GM13977 (cell line): ENCODE results near the gene RTL10.

Experiments
- DNase-seq: peaks from one replicate; pipeline ENCODE4 v3.0.0; 2012; ENCODE audit warnings: low spot score
- in situ Hi-C: fragments of 300-500 bp; cut with MboI; formaldehyde crosslinking; loops from one replicate; pipeline ENCODE4 v1.12.0; 2022; ENCODE audit warnings: low sequenced_read_pairs, low pct_unique_long_range_greater_than_20kb, mixed read lengths, inconsistent platforms; ENCODE audit not compliant: unreplicated experiment
- TF ChIP-seq, protein P1 (sequence below): IDR thresholded peaks from 2 replicates; pipeline ENCODE4 v1.5.1; 2012; ENCODE audit warnings: mild to moderate bottlenecking, control low read depth; ENCODE audit not compliant: insufficient read depth; ENCODE audit errors: extremely low read depth, missing control alignments

RTL10 gene

DNA sequence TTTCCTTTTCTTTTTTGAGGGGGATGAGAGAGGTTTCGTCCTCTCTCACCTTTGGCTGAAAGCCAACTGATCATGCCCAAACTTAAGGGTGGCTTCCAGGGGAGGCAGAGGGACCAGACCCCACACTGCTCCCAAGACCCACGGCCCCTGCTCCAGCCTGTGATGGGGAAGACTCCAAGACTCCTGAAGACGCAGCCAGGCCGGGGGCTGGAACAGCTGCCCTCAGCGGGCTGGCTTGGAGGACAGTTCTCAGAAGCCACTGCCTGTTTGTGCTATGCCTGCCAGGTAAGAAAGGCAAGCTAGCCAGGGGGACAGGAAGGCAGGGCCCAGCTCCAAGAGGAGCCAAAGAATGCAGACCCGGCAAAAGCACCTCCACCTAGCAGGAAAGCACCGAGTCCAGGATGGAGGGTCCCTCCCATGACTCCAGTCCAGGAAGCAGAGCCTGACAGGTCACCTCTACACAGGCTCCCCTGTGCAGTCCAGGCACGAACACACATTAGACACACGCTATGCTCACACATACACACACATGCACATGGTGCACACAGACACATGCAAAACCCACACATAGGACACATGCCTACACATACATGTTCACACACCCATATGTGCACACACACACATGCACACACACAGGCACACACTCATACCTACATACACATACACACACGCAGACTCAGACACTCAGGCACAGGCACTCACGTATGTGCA, 31.3 kb downstream of the RTL10 start:
- TF ChIP-seq, protein P1, sequence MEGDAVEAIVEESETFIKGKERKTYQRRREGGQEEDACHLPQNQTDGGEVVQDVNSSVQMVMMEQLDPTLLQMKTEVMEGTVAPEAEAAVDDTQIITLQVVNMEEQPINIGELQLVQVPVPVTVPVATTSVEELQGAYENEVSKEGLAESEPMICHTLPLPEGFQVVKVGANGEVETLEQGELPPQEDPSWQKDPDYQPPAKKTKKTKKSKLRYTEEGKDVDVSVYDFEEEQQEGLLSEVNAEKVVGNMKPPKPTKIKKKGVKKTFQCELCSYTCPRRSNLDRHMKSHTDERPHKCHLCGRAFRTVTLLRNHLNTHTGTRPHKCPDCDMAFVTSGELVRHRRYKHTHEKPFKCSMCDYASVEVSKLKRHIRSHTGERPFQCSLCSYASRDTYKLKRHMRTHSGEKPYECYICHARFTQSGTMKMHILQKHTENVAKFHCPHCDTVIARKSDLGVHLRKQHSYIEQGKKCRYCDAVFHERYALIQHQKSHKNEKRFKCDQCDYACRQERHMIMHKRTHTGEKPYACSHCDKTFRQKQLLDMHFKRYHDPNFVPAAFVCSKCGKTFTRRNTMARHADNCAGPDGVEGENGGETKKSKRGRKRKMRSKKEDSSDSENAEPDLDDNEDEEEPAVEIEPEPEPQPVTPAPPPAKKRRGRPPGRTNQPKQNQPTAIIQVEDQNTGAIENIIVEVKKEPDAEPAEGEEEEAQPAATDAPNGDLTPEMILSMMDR: no peak
- in situ Hi-C loops: no loop called here

DNA sequence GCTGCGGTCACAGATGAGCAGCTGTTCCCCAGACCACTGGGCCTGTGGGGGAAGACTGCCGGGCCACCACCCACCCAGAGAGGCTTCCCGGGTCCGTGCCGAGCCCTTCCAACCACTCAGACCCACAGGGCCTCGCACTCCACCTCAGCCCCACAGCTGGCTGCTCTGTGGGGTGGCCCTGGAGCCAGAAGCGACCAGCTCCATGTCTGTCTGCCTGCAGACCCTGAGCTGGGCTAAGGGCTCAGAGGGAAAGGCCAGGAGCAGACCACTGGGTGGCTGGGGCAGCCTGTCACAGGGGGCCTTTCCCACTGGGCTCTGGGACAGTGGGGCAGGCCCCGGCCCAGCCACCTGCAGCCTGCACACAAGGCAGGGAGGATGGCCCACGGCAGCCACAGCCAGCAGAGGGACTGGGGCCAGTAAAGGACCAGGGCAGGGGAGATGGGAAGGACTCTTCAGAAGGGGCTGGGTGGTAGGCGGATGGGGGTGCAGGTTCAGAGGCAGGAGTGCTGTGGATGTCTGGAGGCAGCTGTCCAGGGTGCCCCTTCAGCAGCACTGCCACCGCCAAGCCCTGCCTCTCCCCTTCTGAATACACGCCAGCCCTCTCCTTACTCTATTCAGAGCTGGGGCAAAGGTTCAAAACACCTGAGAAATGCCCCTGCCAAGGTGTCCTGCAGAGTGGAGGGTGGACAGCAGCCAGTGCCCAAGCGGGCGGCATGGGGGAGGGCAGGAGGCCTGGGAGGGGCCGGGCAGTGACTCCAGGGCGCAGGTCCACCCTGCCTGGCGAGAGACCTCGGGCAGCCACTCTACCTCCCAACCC, 32.2 kb downstream of the RTL10 start:
- in situ Hi-C loops: no loop called here
- DNase-seq: no peak
- TF ChIP-seq, protein P1: no peak

More for the DNA sequence above, 31.3 kb downstream of the RTL10 start:
- DNase-seq: no peak

DNA sequence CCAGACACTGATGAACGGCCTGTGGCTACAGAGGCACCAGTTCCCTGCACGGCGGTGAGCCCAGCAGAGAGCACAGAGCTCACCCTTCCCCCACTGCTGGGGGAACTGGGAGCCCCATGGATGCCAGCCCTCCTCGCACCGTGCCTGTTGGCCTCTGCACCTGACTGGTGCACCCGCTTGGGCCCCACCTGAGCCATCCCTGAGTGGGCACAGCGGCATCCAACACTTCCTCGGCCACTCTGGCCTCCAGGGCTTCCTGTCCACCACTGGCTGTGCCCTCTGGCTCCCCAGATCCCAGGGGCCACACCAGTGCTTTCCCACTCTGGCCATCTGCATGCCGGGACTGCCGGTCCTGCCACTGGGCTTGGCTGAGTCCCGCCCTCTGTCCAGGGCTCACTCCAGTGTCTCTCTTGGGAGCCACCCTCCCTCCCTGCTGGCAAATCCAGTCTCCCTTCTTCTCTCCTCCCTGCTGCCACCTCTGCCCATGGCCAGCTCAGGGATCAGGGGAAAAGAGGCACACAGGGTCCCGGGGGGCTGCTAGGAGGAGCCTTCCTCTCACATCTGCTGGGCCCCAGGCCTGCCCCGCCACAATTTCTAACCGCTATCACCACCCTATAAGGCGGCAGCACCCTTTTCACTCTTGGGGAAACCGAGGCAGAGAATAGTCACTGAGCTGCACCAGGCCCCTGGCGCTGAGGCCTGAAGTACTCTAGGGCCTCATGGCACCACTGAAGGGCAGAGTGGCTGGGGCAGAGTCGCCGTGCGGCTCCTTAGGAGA, 33.0 kb downstream of the RTL10 start:
- in situ Hi-C loops: no loop called here
- no peak for DNase-seq
- TF ChIP-seq, protein P1: no peak

DNA sequence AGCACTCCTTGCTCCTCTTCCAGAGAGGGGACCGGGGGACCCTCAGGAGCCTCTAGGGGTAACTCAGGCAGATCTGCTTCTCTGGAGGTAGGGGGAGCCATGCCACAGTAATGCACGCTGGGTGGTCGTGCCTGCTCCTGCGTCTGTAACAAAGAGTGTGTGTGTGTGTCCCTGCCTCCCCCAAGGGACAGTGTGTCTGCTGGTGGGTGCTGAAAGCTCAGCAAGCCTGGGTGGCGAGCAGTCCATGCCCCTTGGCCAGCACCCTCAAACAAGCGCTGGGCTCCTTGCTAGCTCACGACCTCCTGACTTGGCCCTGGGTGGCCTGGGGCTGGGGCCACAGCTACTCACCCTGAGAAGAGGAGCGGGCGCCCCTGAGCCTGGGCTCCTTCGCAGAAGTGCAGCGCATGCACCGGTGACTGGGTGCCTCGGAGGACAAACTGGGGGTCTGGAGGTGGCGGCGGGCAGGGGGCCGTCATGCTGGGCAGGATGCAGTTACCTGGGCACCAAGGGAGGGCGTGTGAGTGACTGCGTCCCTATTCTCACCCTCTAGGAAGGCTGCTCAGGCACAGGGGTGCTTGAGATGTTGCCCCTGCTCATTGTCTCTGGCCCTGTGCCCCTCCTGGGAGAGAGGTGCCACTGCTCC, 33.7 kb downstream of the RTL10 start:
- TF ChIP-seq, protein P1: no peak
- in situ Hi-C loops: no loop called here
- no peak for DNase-seq

DNA sequence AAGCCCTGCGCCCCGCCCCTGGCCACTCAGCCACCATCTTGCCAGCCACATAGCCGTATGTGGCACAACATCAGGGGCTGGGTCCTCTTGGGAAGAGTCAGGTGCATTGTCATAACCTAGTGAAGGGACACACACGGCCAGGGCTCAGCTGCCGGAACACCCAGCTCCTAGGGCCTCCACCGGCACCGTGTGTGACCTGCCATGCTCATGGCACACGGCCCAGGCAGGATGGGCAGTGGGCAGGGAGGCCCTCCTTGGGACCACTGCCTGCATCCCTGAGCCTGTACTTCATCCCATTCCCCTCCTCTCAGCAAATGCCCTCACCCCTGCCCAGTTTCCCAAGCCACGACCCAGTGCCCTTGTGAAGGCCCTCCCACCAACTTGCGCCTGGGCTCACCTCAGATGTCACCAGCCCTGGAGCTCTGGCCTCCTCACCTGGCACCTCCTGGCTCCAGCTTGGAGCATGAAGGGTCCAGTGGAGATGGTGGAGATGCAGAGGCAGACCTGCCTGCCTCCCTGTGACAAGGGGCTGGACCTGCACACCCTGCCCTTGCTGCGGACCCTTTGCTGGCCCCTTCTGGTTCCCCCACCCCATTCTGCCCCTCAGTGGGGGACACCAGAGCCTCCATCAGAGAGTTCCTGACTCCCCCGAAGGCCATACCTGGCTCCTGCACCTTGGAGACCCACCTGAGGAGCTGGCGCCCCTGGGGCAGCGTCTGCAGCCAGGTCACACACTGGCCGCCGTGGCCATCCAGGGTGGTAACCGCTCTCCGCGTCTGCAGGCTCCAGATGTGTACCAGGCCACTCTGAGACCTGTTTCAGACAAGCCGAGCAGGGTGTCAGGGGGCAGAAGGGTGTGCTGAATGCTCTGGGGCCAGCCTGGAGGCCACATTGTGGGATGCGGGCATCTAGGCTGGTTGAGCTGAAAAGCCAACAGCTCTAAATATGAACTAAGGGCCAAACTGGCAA, 34.5 kb downstream of the RTL10 start:
- no peak for DNase-seq
- in situ Hi-C loops: no loop called here

More for the DNA sequence above, 34.5 kb downstream of the RTL10 start:
- TF ChIP-seq, protein P1: no peak
